GM12873 (cell line): ENCODE data around the gene ATMIN.

ENCODE experiments used
- CTCF ChIP-seq: IDR thresholded peaks from 2 replicates; pipeline ENCODE4 v1.5.1; 2012; ENCODE audit warnings: low read depth, mild to moderate bottlenecking, moderate library complexity, low read length, control low read depth; ENCODE audit not compliant: insufficient read depth; ENCODE audit errors: missing control alignments

Gene ATMIN

GRCh38 chr16:81035398-81035974, at the start of gene ATMIN:
ATMIN (plus strand) TSS chr16:81035842; CDS start chr16:81035871, 29 bp downstream.
- TF ChIP-seq CTCF, result peak; percentile 95

GRCh38 chr16:80986557-80986956, 49.1 kb upstream of the ATMIN start:
- no peak for TF ChIP-seq CTCF

GRCh38 chr16:80988756-80989155, 46.9 kb upstream of the ATMIN start:
- no peak for TF ChIP-seq CTCF

- TF ChIP-seq CTCF, result no peak
Measured at GRCh38 chr16:80989801-80990200, 45.8 kb upstream of the ATMIN start.

- no peak for TF ChIP-seq CTCF
Measured at GRCh38 chr16:80990577-80990976, 45.1 kb upstream of the ATMIN start.

- TF ChIP-seq CTCF, result no peak
Measured at GRCh38 chr16:80990978-80991377, 44.7 kb upstream of the ATMIN start.

GRCh38 chr16:80991792-80992430, 43.7 kb upstream of the ATMIN start:
- no peak for TF ChIP-seq CTCF
